M059J (cell line): ENCODE results near the gene PRRT2. TPM values are rescaled to one million over a fixed set of nuclear protein-coding genes. Genes with fewer than 3 reads are reported as not detected.

Experiments used
- DNase-seq: peaks from one replicate; pipeline ENCODE4 v3.0.0-alpha.2; 2012; ENCODE audit warnings: low read depth
- total RNA-seq: library from RNA; depleted of rRNA; stranded (reverse); fragments of >200 nt; shearing (Covaris generic); gene quantifications from 2 replicates; pipeline ENCODE4 v1.2.3, GENCODE V29; 2014; rRNA removed

Gene PRRT2
- total RNA-seq, 1 experiment from 2014 or later: 0.20 TPM

GRCh38 chr16:29862383-29862883 is 50.4 kb downstream of the PRRT2 start:
- DNase-seq: peak; percentile 43

- DNase-seq: peak; percentile 92
These were observed 51.1 kb downstream of the PRRT2 start, which contains the start of gene CDIPT for GRCh38 chr16:29862884-29863668. Gene CDIPT, minus strand, starts transcription at chr16:29863226. Its CDS starts 369 bp downstream, at chr16:29862857.

GRCh38 chr16:29863669-29863984 is 51.6 kb downstream of the PRRT2 start:
- no peak for DNase-seq

- no peak for DNase-seq
These were observed 52.2 kb downstream of the PRRT2 start for GRCh38 chr16:29864205-29864604.

Other genes with a start within 250 kb of the PRRT2 start
- gene SPN, start 148.9 kb upstream of the PRRT2 start, total RNA-seq: 1.1 and 1.8 TPM in 2 replicates
- gene QPRT, start 133.0 kb upstream of the PRRT2 start, total RNA-seq: 4.0 and 9.0 TPM in 2 replicates
- gene C16orf54, start 66.2 kb upstream of the PRRT2 start, total RNA-seq: 0.54 and 0.84 TPM in 2 replicates
- not detected in 2 replicates for gene ZG16, start 33.9 kb upstream of the PRRT2 start, total RNA-seq
- 68.6 and 79.0 TPM in 2 replicates for gene KIF22, start 21.4 kb upstream of the PRRT2 start, total RNA-seq
- 127 and 223 TPM in 2 replicates for gene MAZ, start 5.7 kb upstream of the PRRT2 start, total RNA-seq
- 45.4 and 58.2 TPM in 2 replicates for gene PAGR1, start 4.0 kb downstream of the PRRT2 start, total RNA-seq
- 112 and 186 TPM in 2 replicates for gene MVP, start 8.3 kb downstream of the PRRT2 start, total RNA-seq
- gene CDIPT, start 51.0 kb downstream of the PRRT2 start, total RNA-seq: 90.7 and 103 TPM in 2 replicates
- gene SEZ6L2, start 87.4 kb downstream of the PRRT2 start, total RNA-seq: 16.7 and 38.3 TPM in 2 replicates
- gene ASPHD1, start 88.3 kb downstream of the PRRT2 start, total RNA-seq: 12.1 and 16.1 TPM in 2 replicates
- 11.3 and 16.8 TPM in 2 replicates for gene KCTD13, start 114.0 kb downstream of the PRRT2 start, total RNA-seq
- 86.9 and 110 TPM in 2 replicates for gene TMEM219, start 149.9 kb downstream of the PRRT2 start, total RNA-seq
- gene TAOK2, start 161.7 kb downstream of the PRRT2 start, total RNA-seq: 24.1 and 47.4 TPM in 2 replicates
- gene HIRIP3, start 183.4 kb downstream of the PRRT2 start, total RNA-seq: 17.1 and 19.0 TPM in 2 replicates
- gene INO80E, start 184.0 kb downstream of the PRRT2 start, total RNA-seq: 122 and 187 TPM in 2 replicates
- 0.52 and 0.62 TPM in 2 replicates for gene DOC2A, start 198.8 kb downstream of the PRRT2 start, total RNA-seq
- gene C16orf92, start 211.0 kb downstream of the PRRT2 start, total RNA-seq: not detected in 2 replicates
- gene TLCD3B, start 219.1 kb downstream of the PRRT2 start, total RNA-seq: 0.42 TPM in 1 of 2 replicates, not detected in the other